Panc1 (cell line): ENCODE data around the gene FOXJ2. TPM values are rescaled to one million over a fixed set of nuclear protein-coding genes. Genes with fewer than 3 reads are reported as not detected.

Source experiments
- ATAC-seq: fragments of 200-7000 bp; cut with Tn5 transposase; 2 replicates; pipeline ENCODE4 v1.9.1; 2020; ENCODE audit warnings: mild to moderate bottlenecking, moderate library complexity
- BruUV-seq: library from RNA; stranded (reverse); fragments of 400-500 nt; replicated peaks from 2 replicates; lab custom pipeline; 2021; lab: Mats Ljungman, UMichigan
- CTCF ChIA-PET: fragments of 300-600 bp; sonication (Branson Sonifier 250); formaldehyde crosslinking; loops from one replicate; lab custom pipeline; 2022; ENCODE audit warnings: antibody characterized with exemption; lab: Charles Lee
- POLR2A ChIA-PET: fragments of 300-600 bp; sonication (Branson Sonifier 250); formaldehyde crosslinking; loops from one replicate; lab custom pipeline; 2022; ENCODE audit warnings: antibody characterized with exemption; lab: Charles Lee
- DNase-seq: peaks from one replicate; pipeline ENCODE4 v3.0.0-alpha.2; 2010; ENCODE audit warnings: low read depth, low spot score
- H3K27ac ChIP-seq: 2 replicates; pipeline ENCODE4 v1.5.1; 2011; ENCODE audit warnings: mild to moderate bottlenecking, low read length, inconsistent platforms
- H3K27me3 ChIP-seq: fragments of 200-500 bp; sonication (Bioruptor generic); 2 replicates; pipeline ENCODE4 v1.6.0; 2014; ENCODE audit warnings: low read length, inconsistent platforms; ENCODE audit not compliant: control insufficient read depth, insufficient read depth
- H3K36me3 ChIP-seq: fragments of 200-500 bp; sonication (Bioruptor generic); 2 replicates; pipeline ENCODE4 v1.5.1; 2014; ENCODE audit warnings: inconsistent platforms, mild to moderate bottlenecking, low read length, moderate library complexity; ENCODE audit not compliant: control insufficient read depth, insufficient read depth
- H3K4me1 ChIP-seq: 2 replicates; pipeline ENCODE4 v1.5.1; 2011; ENCODE audit warnings: inconsistent platforms, mild to moderate bottlenecking, low read length, moderate library complexity; ENCODE audit not compliant: control insufficient read depth, insufficient read depth
- H3K4me3 ChIP-seq, 2 experiments: 2 replicates each; pipeline ENCODE4 v1.5.1; 2011 to 2012; ENCODE audit warnings: low read depth in 2 of 2, low read length in 2 of 2, mild to moderate bottlenecking in 2 of 2, inconsistent platforms in 1 of 2, moderate library complexity in 1 of 2
- H3K9me3 ChIP-seq: fragments of 200-500 bp; sonication (Bioruptor generic); 2 replicates; pipeline ENCODE4 v1.5.1; 2014; ENCODE audit warnings: low read depth, mild to moderate bottlenecking, inconsistent platforms, low read length, moderate library complexity; ENCODE audit not compliant: control insufficient read depth, insufficient read depth
- CTCF ChIP-seq: fragments of 450-650 bp; IDR thresholded peaks from 2 replicates; pipeline ENCODE4 v1.5.1; 2017; ENCODE audit warnings: mild to moderate bottlenecking
- POLR2AphosphoS5 ChIP-seq: IDR thresholded peaks from 2 replicates; pipeline ENCODE4 v1.6.1; 2012; ENCODE audit warnings: mild to moderate bottlenecking, low read depth, low read length, moderate library complexity
- REST ChIP-seq, 2 experiments: IDR thresholded peaks; 2 replicates each; pipeline ENCODE4 v1.6.1; 2011 to 2012; ENCODE audit warnings: low read depth in 2 of 2, control low read depth in 1 of 2, low read length in 1 of 2, mild to moderate bottlenecking in 1 of 2, moderate library complexity in 1 of 2; ENCODE audit not compliant: insufficient read depth in 1 of 2
- SIN3A ChIP-seq: IDR thresholded peaks from 2 replicates; pipeline ENCODE4 v1.6.1; 2012; ENCODE audit warnings: low read depth, mild to moderate bottlenecking, low read length, moderate library complexity, borderline replicate concordance; ENCODE audit not compliant: insufficient read depth
- TCF7L2 ChIP-seq: IDR thresholded peaks from 2 replicates; pipeline ENCODE4 v1.6.1; 2011; ENCODE audit warnings: mild to moderate bottlenecking, low read depth, low read length, inconsistent platforms
- in situ Hi-C: cut with HindIII; loops from 2 replicates; pipeline ENCODE4 v1.10.0; 2016; ENCODE audit warnings: low sequenced_read_pairs, low pct_unique_long_range_greater_than_20kb
- intact Hi-C: fragments of 100-400 bp; cut with micrococcal nuclease; formaldehyde crosslinking; loops from one replicate; pipeline ENCODE4 v1.10.0; 2022; ENCODE audit not compliant: unreplicated experiment
- total RNA-seq: library from RNA; stranded (reverse); gene quantifications from one replicate; pipeline ENCODE4 v1.2.1, GENCODE V29; 2021; ENCODE audit not compliant: unreplicated experiment

FOXJ2 gene
- total RNA-seq, 1 experiment from 2014 or later: 10.9 TPM

DNA sequence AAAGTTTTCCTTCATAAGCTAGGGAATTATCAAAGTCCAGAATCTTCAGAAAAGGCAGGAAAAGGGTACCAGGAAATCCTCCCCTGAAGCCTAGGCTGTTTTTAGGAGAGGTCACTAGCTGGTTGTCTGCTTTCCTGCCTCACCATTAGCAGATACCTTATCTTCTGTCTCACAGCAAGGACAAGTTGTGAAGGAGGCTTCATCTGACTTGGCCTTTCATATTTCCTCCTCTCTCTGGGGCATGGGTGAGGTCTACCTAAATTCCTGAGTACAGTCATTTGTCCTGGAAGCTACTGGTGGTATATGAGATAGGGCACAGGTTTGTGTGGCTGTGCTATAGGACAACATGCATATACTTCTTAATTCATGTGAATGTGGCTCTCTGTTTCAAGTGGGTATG is 2.3 kb downstream of the FOXJ2 start:
- peak overlapping the region; percentile 4; the same call in 1 of the 2 replicates for H3K27ac ChIP-seq
- peaks cover 20% of the 10 kb centered on the region for H3K4me1 ChIP-seq
- peak overlapping the region in 1 of 2 experiments; percentile 18; a peak in 2 of 4 replicates for H3K4me3 ChIP-seq
- H3K9me3 ChIP-seq: no peaks in the 10 kb centered on the region
- no peaks in the 10 kb centered on the region; the same call in 1 of the 2 replicates for H3K36me3 ChIP-seq
- intact Hi-C loops: no loop called here
- DNase-seq (no peak), ATAC-seq (no peak)
- ChIA-PET CTCF (no interaction called here), POLR2A (no interaction called here)
- BruUV-seq: no TSS peak
- TF ChIP-seq CTCF (no peak), REST (IDR thresholded peaks at IDR 0.05; ENCODE audit: insufficient read depth in 1 of 2, low read depth in 2 of 2, low read length in 1 of 2) (no peak), POLR2AphosphoS5 (no peak), TCF7L2 (no peak), SIN3A (no peak)
- no peaks in the 10 kb centered on the region for H3K27me3 ChIP-seq
- in situ Hi-C loops: no loop called here

GRCh38 chr12:8035440-8036010 is 3.0 kb downstream of the FOXJ2 start:
- in situ Hi-C loops (no loop called here), intact Hi-C loops (no loop called here)
- ATAC-seq (no peak), DNase-seq (no peak)
- H3K4me1 ChIP-seq: peaks cover 20% of the 10 kb centered on the region
- H3K36me3 ChIP-seq: no peaks in the 10 kb centered on the region; the same call in 1 of the 2 replicates
- TF ChIP-seq REST (IDR thresholded peaks at IDR 0.05; ENCODE audit: insufficient read depth in 1 of 2, low read depth in 2 of 2, low read length in 1 of 2): no peak
- H3K9me3 ChIP-seq: no peaks in the 10 kb centered on the region
- no peak overlapping the region for H3K4me3 ChIP-seq
- CTCF ChIA-PET: no interaction called here
- POLR2A ChIA-PET: no interaction called here
- BruUV-seq: no TSS peak
- H3K27ac ChIP-seq: no peak overlapping the region
- H3K27me3 ChIP-seq: no peaks in the 10 kb centered on the region
